PC-3 (cell line): ENCODE measurements around the gene HINT1. TPM values are rescaled to one million over a fixed set of nuclear protein-coding genes. Genes with fewer than 3 reads are reported as not detected.

ENCODE experiments used
- ATAC-seq: fragments of 200-7000 bp; cut with Tn5 transposase; 2 replicates; pipeline ENCODE4 v1.9.1; 2020; ENCODE audit warnings: mild to moderate bottlenecking, moderate library complexity
- Bru-seq: library from RNA; stranded (reverse); fragments of 400-500 nt; gene quantifications from one replicate; lab custom pipeline; 2021; lab: Mats Ljungman, UMichigan
- BruChase-seq, 2 experiments: library from RNA; stranded (reverse); fragments of 400-500 nt; gene quantifications; one replicate each; lab custom pipeline; 2021; lab: Mats Ljungman, UMichigan
- BruUV-seq: library from RNA; stranded (reverse); fragments of 400-500 nt; replicated peaks from 2 replicates; lab custom pipeline; 2021; lab: Mats Ljungman, UMichigan
- CTCF ChIA-PET: fragments of 300-600 bp; sonication (Branson Sonifier 250); formaldehyde crosslinking; loops from one replicate; lab custom pipeline; 2022; ENCODE audit warnings: antibody characterized with exemption; lab: Charles Lee
- POLR2A ChIA-PET: fragments of 300-600 bp; sonication (Branson Sonifier 250); formaldehyde crosslinking; loops from one replicate; lab custom pipeline; 2022; ENCODE audit warnings: antibody characterized with exemption; ENCODE audit not compliant: unreplicated experiment; lab: Charles Lee
- DNase-seq: peaks from one replicate; pipeline ENCODE4 v3.0.0-alpha.2; 2015
- H2AFZ ChIP-seq: fragments of 300-600 bp; sonication (generic); 2 replicates; pipeline ENCODE4 v1.6.0; 2016; ENCODE audit warnings: antibody characterized with exemption, low read length
- H3F3A ChIP-seq: fragments of 300-600 bp; sonication (generic); one replicate; pipeline ENCODE4 v1.6.0; 2017; ENCODE audit warnings: antibody characterized with exemption, low read length, control low read depth, mild to moderate bottlenecking; ENCODE audit not compliant: unreplicated experiment
- H3K27ac ChIP-seq: fragments of 300-600 bp; sonication (generic); 2 replicates; pipeline ENCODE4 v1.5.1; 2016; ENCODE audit warnings: mild to moderate bottlenecking, low read length
- H3K27me3 ChIP-seq: fragments of 300-600 bp; sonication (generic); 2 replicates; pipeline ENCODE4 v1.6.1; 2016; ENCODE audit warnings: low read length, mixed read lengths
- H3K36me3 ChIP-seq: fragments of 300-600 bp; sonication (generic); 2 replicates; pipeline ENCODE4 v1.6.1; 2016; ENCODE audit warnings: low read depth, mixed run types, low read length, mixed read lengths
- H3K4me1 ChIP-seq: fragments of 300-600 bp; sonication (generic); 2 replicates; pipeline ENCODE4 v1.5.1; 2016; ENCODE audit warnings: low read length; ENCODE audit not compliant: insufficient read depth
- H3K4me2 ChIP-seq: fragments of 300-600 bp; sonication (generic); 2 replicates; pipeline ENCODE4 v1.6.0; 2016; ENCODE audit warnings: low read length
- H3K4me3 ChIP-seq: fragments of 300-600 bp; sonication (generic); 2 replicates; pipeline ENCODE4 v1.5.1; 2016; ENCODE audit warnings: mild to moderate bottlenecking, low read length, mixed read lengths
- H3K79me2 ChIP-seq: fragments of 300-600 bp; sonication (generic); 2 replicates; pipeline ENCODE4 v1.6.1; 2017; ENCODE audit warnings: low read length, mixed read lengths
- H3K9ac ChIP-seq: fragments of 300-600 bp; sonication (generic); 2 replicates; pipeline ENCODE4 v1.6.0; 2016; ENCODE audit warnings: mild to moderate bottlenecking, low read length
- H3K9me2 ChIP-seq: fragments of 300-600 bp; sonication (generic); replicated peaks from 2 replicates; pipeline ENCODE4 v1.6.1; 2016; ENCODE audit warnings: mixed run types, low read length, mixed read lengths
- H3K9me3 ChIP-seq: fragments of 300-600 bp; sonication (generic); 2 replicates; pipeline ENCODE4 v1.6.1; 2016; ENCODE audit warnings: low read length, mixed read lengths
- H4K20me1 ChIP-seq: fragments of 300-600 bp; sonication (generic); 2 replicates; pipeline ENCODE4 v1.6.1; 2016; ENCODE audit warnings: low read length, mixed read lengths
- CTCF ChIP-seq: fragments of 300-600 bp; sonication (generic); conservative IDR thresholded peaks from 2 replicates; pipeline ENCODE4 v1.5.1; 2017; ENCODE audit warnings: antibody characterized with exemption, low read depth, mild to moderate bottlenecking, low read length
- EZH2 ChIP-seq: fragments of 300-600 bp; sonication (generic); IDR thresholded peaks from one replicate; pipeline ENCODE4 v1.6.1; 2017; ENCODE audit warnings: antibody characterized with exemption, mild to moderate bottlenecking, low read length; ENCODE audit not compliant: unreplicated experiment
- EZH2phosphoT487 ChIP-seq: fragments of 300-600 bp; sonication (generic); IDR thresholded peaks from 2 replicates; pipeline ENCODE4 v1.6.1; 2018; ENCODE audit warnings: mild to moderate bottlenecking, antibody characterized with exemption, low read length, borderline replicate concordance
- intact Hi-C: fragments of 100-400 bp; cut with micrococcal nuclease; formaldehyde crosslinking; loops from 2 replicates; pipeline ENCODE4 v1.9.0; 2023
- long read RNA-seq: library from polyadenylated mRNA; unstranded; transcript quantifications from one replicate; pipeline ENCODE4 v2.0.0, GENCODE V29; 2021; ENCODE audit not compliant: unreplicated experiment
- total RNA-seq: library from RNA; depleted of rRNA; stranded (reverse); fragments of >200 nt; gene quantifications from 2 replicates; pipeline ENCODE4 v1.2.3, GENCODE V29; 2014; rRNA removed

The HINT1 gene
- total RNA-seq (214 and 243 TPM in 2 replicates), Bru-seq, nascent RNA (percentile 93 among the genes with signal in this experiment), BruChase-seq, experiment 1, labeled RNA remaining after a 6-hour chase (percentile 94 among the genes with signal in this experiment), BruChase-seq, experiment 2, labeled RNA remaining after a 2-hour chase (percentile 93 among the genes with signal in this experiment)
- long read RNA-seq, transcript HINT1-201 (3 exons, 1,081 nt): major isoform, 113 of 175 reads
- long read RNA-seq, transcript HINT1-204 (2 exons, 681 nt): minor isoform, 7 of 175 reads
- long read RNA-seq, transcript HINT1-205 (3 exons, 703 nt): minor isoform, 7 of 175 reads
- long read RNA-seq, partial matches to known transcripts: 2 of 175 reads
- long read RNA-seq, other reads (novel, unspliced or antisense): 43 of 175 reads

- Histone ChIP-seq H3K4me2 (peak within 1 kb of the TSS; percentile 95), H3F3A (no peaks in the 10 kb centered on the region), H3K27me3 (no peaks in the 10 kb centered on the region), H3K79me2 (peaks cover 48% of the 10 kb centered on the region), H4K20me1 (peaks cover 6% of the 10 kb centered on the region; the same call in 1 of the 2 replicates), H3K9ac (peak within 1 kb of the TSS; percentile 98), H3K36me3 (peaks cover 22% of the 10 kb centered on the region), H3K4me3 (peak within 1 kb of the TSS; percentile 98), H2AFZ (peak within 1 kb of the TSS; percentile 69), H3K9me2 (no peaks in the 10 kb centered on the region), H3K9me3 (no peaks in the 10 kb centered on the region), H3K27ac (peak within 1 kb of the TSS; percentile 65), H3K4me1 (peaks cover 16% of the 10 kb centered on the region; the same call in 1 of the 2 replicates)
- CTCF ChIA-PET: interaction anchor here (0.6 kb wide), 1 partner anchor 103 kb away, joined by 9 read pairs; no protein-coding TSS in a partner anchor
- ATAC-seq (peak; percentile 90), DNase-seq (peak; percentile 92)
- TF ChIP-seq CTCF: 0 out of 2 replicates have a peak, but pooled peaks have one; percentile 22
- TF ChIP-seq EZH2: no peak
- no TSS peak for BruUV-seq
- POLR2A ChIA-PET: interaction anchor here (0.6 kb wide), 1 partner anchor 451 kb away, joined by 5 read pairs; no protein-coding TSS in a partner anchor
- intact Hi-C loops: loop anchor here (1.0 to 10.0 kb wide), 4 partner anchors 98 to 252 kb away; no protein-coding TSS in a partner anchor
These were observed at the start of gene HINT1 for GRCh38 chr5:131165119-131165727. Gene HINT1, minus strand, starts transcription at chr5:131165256. Its CDS starts 51 bp downstream, at chr5:131165205.

GRCh38 chr5:131214609-131215227 is 49.7 kb upstream of the HINT1 start:
- Histone ChIP-seq H3K4me2 (no peak overlapping the region), H3K9me2 (no peaks in the 10 kb centered on the region), H3K9ac (no peak overlapping the region), H3K9me3 (no peaks in the 10 kb centered on the region), H3K27me3 (no peaks in the 10 kb centered on the region), H3K27ac (no peak overlapping the region), H3K79me2 (no peaks in the 10 kb centered on the region), H2AFZ (no peak overlapping the region), H3K36me3 (no peaks in the 10 kb centered on the region), H3K4me3 (no peak overlapping the region), H3K4me1 (peaks cover 4% of the 10 kb centered on the region; the same call in 1 of the 2 replicates), H3F3A (no peaks in the 10 kb centered on the region), H4K20me1 (no peaks in the 10 kb centered on the region)
- intact Hi-C loops: no loop called here
- POLR2A ChIA-PET: no interaction called here
- CTCF ChIA-PET: no interaction called here
- DNase-seq (no peak), ATAC-seq (no peak)
- no peak for TF ChIP-seq CTCF
- no peak for TF ChIP-seq EZH2
- TF ChIP-seq EZH2phosphoT487: no peak
- BruUV-seq: no TSS peak
